Stimulated activated CD4-positive, alpha-beta T cell treated with anti-CD3 and anti-CD28 coated beads, Interleukin-2, amount 100 ng/mL, for 48 hours (primary cell): ENCODE measurements around the gene RBM17.
"Not testable (repeated sequence)": the region's sequence is repeated elsewhere in the genome, so short reads cannot be mapped to it uniquely, and the experiment has no call there.

ENCODE experiments used
- DNase-seq, 2 donors: peaks; one replicate each; pipeline ENCODE4 v3.0.0-alpha.2; 2020

The RBM17 gene

DNA sequence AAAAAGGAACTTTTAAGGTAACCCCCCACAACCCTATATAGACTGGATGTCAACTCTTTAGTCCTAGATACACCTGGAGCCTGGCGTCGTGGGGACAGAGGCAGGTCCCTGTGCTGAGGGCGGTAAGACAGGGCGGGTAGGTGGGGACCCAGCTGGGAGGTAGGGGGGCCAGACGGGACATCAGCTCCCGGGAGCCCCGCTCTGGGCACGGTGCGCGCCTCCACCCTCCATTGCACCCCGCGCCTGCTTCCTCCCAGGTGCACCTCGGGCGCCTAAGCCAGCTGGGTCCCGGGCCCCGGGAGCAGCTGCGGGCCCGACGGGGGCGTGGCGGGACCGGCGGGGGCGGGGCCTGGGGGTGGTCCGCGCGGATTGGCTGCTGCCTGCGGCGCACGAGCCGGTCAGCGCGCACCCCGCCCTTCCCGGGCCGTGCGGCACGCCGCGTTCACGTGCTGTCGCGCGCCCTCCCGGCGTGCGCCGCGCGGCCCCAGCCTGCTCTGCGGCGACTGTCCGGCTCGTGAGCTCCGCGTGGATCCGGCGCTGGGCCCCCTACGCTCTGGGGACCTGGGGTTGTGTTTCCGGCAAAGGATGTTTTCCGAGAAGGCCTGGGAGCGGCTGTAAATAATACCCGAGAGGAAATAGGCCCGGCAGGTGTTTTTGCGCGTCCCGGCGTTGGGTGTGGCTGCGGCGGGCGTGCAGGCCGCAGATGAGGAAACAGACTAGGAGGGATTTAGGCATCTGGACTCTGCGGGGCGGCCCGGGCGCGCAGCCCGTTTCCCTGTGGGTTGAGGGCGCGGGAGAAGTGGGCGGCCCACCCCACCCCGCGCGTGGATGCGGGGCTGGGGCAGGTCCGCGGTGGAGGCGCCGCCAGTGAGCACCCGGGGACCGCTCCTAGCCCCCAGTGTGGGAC is 74.8 kb downstream of the RBM17 start:
- peak; percentile 89 to 95 for DNase-seq

DNA sequence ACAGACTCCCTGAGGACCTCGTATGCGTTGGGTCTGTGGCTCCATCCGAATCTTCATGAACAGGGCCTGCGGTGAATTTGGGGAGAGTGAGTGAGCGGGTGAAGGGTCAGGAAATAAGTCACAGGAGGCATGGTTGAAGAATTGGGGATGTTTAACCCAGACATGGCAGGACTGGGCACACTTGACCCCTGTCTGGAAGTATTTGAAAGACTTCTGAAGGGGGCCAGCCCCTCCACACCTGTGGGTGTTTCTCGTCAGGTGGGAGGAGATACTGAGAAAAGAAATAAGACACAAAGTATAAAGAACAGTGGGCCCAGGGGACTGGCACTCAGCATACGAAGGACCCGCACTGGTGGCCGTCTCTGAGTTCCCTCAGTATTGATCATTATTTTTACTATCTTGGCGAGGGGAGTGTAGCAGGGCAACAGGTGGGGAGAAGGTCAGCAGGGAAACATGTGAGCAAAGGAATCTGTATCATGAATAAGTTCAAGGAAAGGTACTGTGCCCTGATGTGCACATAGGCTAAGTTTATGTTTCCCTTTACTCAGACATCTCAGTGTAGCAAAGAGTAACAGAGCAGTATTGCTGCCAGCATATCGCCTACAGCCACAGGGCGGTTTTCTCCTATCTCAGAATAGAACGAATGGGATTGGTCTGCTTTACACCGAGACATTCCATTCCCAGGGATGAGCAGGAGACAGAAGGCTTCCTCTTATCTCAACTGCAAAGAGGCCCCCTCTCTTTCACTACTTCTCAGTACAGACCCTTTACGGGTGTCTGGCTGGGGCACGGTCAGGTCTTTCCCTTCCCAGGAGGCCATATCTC is 75.6 kb downstream of the RBM17 start:
- DNase-seq: no peak

- no peak for DNase-seq
Measured at GRCh38 chr10:6165221-6165725, 76.4 kb downstream of the RBM17 start.

DNA sequence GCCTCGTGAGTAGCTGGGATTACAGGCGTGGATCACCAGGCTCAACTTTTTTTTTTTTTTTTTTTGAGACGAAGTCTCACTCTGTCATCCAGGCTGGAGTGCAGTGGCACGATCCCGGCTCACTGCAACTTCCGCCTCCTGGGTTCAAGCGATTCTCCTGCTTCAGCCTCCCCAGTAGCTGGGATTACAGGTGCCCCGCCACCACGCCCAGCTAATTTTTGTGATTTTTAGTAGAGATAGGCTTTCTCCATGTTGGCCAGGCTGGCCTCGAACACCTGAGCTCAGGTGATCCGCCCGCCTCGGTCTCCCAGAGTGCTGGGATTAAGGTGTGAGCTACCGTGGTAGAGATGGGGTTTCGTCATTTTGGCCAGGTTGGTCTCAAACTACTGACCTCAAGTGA is 77.1 kb downstream of the RBM17 start:
- not testable (repeated sequence) for DNase-seq
